ENCODE measurements around the gene CEP170B.

DNA sequence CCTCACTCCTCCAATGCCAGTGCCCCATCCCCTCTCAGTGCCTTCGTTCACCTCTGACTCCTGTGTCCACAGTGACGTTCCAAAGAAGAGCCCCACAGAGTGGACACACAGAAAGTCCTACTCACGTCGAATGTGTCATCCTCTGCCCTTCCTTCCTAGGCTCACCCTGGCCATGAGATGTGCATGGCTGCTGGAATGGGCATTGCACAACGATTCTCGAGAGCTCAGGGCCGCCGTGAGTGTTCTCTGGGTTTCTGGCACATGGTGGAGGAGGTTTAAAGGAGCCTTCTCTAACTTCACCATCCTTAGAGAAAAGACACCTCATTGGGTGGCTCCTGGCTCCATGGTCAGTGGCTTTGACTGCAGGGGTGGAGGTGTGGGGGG is 12.8 kb upstream of the CEP170B start:
- TF ChIP-seq, protein P1, sequence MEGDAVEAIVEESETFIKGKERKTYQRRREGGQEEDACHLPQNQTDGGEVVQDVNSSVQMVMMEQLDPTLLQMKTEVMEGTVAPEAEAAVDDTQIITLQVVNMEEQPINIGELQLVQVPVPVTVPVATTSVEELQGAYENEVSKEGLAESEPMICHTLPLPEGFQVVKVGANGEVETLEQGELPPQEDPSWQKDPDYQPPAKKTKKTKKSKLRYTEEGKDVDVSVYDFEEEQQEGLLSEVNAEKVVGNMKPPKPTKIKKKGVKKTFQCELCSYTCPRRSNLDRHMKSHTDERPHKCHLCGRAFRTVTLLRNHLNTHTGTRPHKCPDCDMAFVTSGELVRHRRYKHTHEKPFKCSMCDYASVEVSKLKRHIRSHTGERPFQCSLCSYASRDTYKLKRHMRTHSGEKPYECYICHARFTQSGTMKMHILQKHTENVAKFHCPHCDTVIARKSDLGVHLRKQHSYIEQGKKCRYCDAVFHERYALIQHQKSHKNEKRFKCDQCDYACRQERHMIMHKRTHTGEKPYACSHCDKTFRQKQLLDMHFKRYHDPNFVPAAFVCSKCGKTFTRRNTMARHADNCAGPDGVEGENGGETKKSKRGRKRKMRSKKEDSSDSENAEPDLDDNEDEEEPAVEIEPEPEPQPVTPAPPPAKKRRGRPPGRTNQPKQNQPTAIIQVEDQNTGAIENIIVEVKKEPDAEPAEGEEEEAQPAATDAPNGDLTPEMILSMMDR (IDR thresholded peaks at IDR 0.05; ENCODE audit: control extremely low read depth in 1 of 3, insufficient read depth in 1 of 3, low read depth in 1 of 3, low read length in 3 of 3), result no peak
- TF ChIP-seq POLR2A (IDR thresholded peaks at IDR 0.05; ENCODE audit: control extremely low read depth in 1 of 2, low read depth in 2 of 2, low read length in 2 of 2), result no peak
- TF ChIP-seq CEBPB (IDR thresholded peaks at IDR 0.05; ENCODE audit: low read depth, low read length), result no peak
- TF ChIP-seq EZH2 (IDR thresholded peaks at IDR 0.05; ENCODE audit: low read depth, low read length, severe bottlenecking), result no peak
- no peak for TF ChIP-seq BACH1 (IDR thresholded peaks at IDR 0.05; ENCODE audit: low read length)
- no peak for TF ChIP-seq NRF1 (IDR thresholded peaks at IDR 0.05; ENCODE audit: low read depth, low read length)
- TF ChIP-seq HDAC2 (IDR thresholded peaks at IDR 0.05; ENCODE audit: borderline replicate concordance in 1 of 2, low read depth in 2 of 2, low read length in 2 of 2), result no peak
- TF ChIP-seq RAD21 (IDR thresholded peaks at IDR 0.05 in 1 of 2, conservative IDR thresholded peaks at IDR 0.05 in 1 of 2; ENCODE audit: low read depth in 2 of 2, low read length in 2 of 2), result no peak

All from H1 (cell line).